ENCODE data around the gene TM4SF5. TPM values are rescaled to one million over a fixed set of nuclear protein-coding genes. Genes with fewer than 3 reads are reported as not detected.

TM4SF5 gene
- total and polyA plus RNA-seq, 9 donors = 0.31 to 0.83 TPM; not detected in 7

DNA sequence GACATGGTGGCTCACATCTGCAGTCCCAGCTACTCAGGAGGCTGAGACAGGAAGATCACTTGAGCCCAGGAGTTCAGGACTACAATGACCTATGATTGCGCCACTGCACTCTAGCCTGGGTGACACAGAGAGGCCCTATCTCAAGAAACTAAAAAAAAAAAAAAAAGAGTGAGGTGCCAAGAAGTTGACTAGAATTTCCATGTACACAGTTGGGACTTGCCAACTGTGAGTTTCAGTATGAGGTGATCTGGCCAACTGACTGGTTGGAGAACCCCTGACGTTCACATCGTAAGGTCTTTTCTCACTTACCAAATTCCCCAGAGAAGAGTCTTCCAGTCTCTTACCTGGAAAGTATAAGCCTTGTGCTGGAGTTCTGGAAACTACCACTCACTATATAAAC lies 43.6 kb upstream of the TM4SF5 start:
- no peak for TF ChIP-seq POLR2A (IDR thresholded peaks at IDR 0.05)
- 49 to 57% (median 55%) methylated on average over 3 of the region's 3 CpGs for WGBS, 3 donors
- H3K27me3 ChIP-seq = no peaks in the 10 kb centered on the region
- intact Hi-C loops (cut with DNase I) = no loop called here
- DNase-seq = no peak
- peaks cover 2% of the 10 kb centered on the region for H3K4me1 ChIP-seq (ENCODE audit: insufficient read depth)
- H3K27ac ChIP-seq = no peak overlapping the region
- H3K4me3 ChIP-seq = no peak overlapping the region
- H3K9me3 ChIP-seq = no peaks in the 10 kb centered on the region
- no peaks in the 10 kb centered on the region for H3K36me3 ChIP-seq

DNA sequence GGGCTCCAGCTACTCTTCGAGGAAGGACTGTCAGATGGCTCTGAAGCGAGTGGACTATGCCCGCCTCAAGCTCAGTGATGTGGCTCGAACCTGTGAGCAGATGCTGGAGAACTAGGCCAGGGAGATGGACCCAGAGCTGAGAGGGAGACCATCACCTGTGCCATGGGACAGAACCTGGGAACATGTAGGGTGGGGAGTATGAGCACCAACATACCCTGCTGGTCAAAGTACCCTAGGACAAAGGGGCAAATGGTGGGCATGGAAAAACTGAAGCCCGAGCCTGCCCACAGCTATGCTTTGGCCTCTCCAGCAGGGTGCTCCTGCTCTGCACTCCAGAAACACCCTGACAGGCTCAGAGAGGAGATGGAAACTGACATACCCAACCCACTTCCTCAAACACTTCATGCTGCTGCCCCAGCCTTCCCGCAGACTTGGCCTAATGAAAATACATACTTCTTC lies 38.6 kb upstream of the TM4SF5 start:
- no peaks in the 10 kb centered on the region for H3K36me3 ChIP-seq
- no peak overlapping the region for H3K4me3 ChIP-seq
- no peaks in the 10 kb centered on the region for H3K27me3 ChIP-seq
- H3K9me3 ChIP-seq = no peaks in the 10 kb centered on the region
- 81 to 87% (median 87%) methylated on average over 6 of the region's 6 CpGs for WGBS, 3 donors
- no peak for TF ChIP-seq POLR2A (IDR thresholded peaks at IDR 0.05)
- TF ChIP-seq EP300 (IDR thresholded peaks at IDR 0.05) = no peak
- TF ChIP-seq, protein P1, sequence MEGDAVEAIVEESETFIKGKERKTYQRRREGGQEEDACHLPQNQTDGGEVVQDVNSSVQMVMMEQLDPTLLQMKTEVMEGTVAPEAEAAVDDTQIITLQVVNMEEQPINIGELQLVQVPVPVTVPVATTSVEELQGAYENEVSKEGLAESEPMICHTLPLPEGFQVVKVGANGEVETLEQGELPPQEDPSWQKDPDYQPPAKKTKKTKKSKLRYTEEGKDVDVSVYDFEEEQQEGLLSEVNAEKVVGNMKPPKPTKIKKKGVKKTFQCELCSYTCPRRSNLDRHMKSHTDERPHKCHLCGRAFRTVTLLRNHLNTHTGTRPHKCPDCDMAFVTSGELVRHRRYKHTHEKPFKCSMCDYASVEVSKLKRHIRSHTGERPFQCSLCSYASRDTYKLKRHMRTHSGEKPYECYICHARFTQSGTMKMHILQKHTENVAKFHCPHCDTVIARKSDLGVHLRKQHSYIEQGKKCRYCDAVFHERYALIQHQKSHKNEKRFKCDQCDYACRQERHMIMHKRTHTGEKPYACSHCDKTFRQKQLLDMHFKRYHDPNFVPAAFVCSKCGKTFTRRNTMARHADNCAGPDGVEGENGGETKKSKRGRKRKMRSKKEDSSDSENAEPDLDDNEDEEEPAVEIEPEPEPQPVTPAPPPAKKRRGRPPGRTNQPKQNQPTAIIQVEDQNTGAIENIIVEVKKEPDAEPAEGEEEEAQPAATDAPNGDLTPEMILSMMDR (IDR thresholded peaks at IDR 0.05) = no peak
- no peak for DNase-seq
- intact Hi-C loops (cut with DNase I) = loop anchor here in 2 of 4 donors (5.0 to 10.0 kb wide), 2 partner anchors 52 to 164 kb away; partner anchors contain the start of genes C17orf107 (in 1 of the 2), GLTPD2 (in 1 of the 2) and VMO1 (in 1 of the 2)
- no peak overlapping the region for H3K27ac ChIP-seq
- peaks cover 2% of the 10 kb centered on the region for H3K4me1 ChIP-seq (ENCODE audit: insufficient read depth)

DNA sequence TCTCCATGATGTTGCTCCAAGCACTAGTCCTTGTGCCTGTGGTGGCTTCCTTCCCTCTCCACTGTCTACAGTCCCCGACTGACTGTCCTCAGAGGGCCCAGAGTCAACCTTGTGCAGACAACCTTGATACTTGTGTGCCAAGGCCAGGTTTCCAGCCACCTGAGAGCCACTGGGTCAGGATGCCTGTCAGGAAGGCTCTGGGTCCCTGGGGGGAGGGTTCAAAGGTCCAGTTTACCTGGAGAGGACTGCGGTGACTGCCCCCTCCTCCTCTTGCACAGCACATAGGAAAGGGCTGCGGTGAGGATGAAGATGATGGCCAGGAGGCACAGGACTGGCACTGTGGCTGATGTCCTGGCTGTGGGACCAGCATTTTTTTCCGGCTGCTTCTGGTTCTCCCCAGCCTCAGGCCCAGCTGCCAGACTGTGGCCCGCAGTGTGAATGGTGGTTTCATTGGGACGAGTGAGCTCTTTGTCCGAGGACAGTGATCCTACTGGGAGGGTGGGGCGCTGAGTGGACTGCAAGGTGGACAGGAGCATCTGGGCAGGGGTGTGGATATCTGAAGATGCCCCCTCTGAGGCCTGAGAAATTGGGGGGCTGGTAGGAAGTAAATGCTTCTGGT lies 36.7 kb upstream of the TM4SF5 start:
- 88 to 95% (median 93%) methylated on average over 8 of the region's 8 CpGs for WGBS, 3 donors
- Histone ChIP-seq H3K4me3 (no peak overlapping the region), H3K27ac (no peak overlapping the region), H3K4me1 (ENCODE audit: insufficient read depth) (peaks cover 7% of the 10 kb centered on the region), H3K27me3 (no peaks in the 10 kb centered on the region), H3K9me3 (no peaks in the 10 kb centered on the region), H3K36me3 (no peaks in the 10 kb centered on the region)
- DNase-seq = no peak
- intact Hi-C loops (cut with DNase I) = loop anchor here in 2 of 4 donors (5.0 to 10.0 kb wide), 2 partner anchors 50 to 162 kb away; partner anchors contain the start of genes C17orf107 (in 1 of the 2), GLTPD2 (in 1 of the 2) and VMO1 (in 1 of the 2)
- TF ChIP-seq POLR2A (IDR thresholded peaks at IDR 0.05) (no peak), EP300 (IDR thresholded peaks at IDR 0.05) (no peak)
- TF ChIP-seq, protein P1 (IDR thresholded peaks at IDR 0.05) = no peak

DNA sequence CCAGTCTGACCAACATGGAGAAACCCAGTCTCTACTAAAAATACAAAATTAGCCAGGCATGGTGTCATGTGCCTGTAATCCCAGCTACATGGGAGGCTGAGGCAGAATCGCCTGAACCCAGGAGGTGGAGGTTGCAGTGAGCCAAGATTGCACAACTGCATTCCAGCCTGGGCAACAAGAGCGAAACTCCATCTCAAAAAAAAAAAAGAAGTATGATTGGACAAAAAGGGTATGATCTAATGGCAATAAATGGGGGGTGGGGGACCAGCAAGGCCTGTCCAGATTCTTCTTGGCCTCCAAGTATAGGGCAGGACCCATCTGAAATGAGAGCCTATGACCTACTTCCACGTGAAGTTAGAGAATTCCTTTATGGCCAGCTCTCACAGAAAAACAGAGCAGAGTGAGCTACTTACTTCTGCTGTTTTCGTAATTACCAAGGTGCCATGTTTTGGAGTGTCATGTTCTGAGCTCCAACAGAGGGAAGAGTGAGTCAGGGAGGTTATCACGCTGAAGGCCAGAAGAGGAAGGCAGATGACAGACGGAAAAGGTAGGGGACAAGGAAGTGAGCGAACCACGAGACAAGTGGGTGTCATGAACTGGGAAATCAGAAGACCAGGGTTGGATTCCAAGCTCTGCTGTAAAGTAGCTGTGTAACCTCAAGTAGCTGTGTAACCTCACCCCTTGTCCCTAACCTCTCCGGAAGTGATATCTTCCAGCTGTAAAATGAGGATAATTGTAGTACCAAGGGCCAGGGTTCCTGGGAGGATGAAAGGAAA lies 35.6 kb upstream of the TM4SF5 start:
- intact Hi-C loops (cut with DNase I) = loop anchor here in 1 of 4 donors (10.0 kb wide), 1 partner anchor 49 kb away; the partner anchor contains the start of genes GLTPD2 and VMO1
- Histone ChIP-seq H3K27me3 (no peaks in the 10 kb centered on the region), H3K9me3 (no peaks in the 10 kb centered on the region), H3K4me1 (ENCODE audit: insufficient read depth) (peaks cover 5% of the 10 kb centered on the region), H3K4me3 (no peak overlapping the region), H3K27ac (no peak overlapping the region), H3K36me3 (no peaks in the 10 kb centered on the region)
- TF ChIP-seq, protein P1 (IDR thresholded peaks at IDR 0.05) = no peak
- TF ChIP-seq POLR2A (IDR thresholded peaks at IDR 0.05) (no peak), EP300 (IDR thresholded peaks at IDR 0.05) (no peak)
- no peak for DNase-seq
- 62 to 74% (median 74%) methylated on average over 9 of the region's 9 CpGs for WGBS, 3 donors
